ENCODE measurements around the gene SSR1.

DNA sequence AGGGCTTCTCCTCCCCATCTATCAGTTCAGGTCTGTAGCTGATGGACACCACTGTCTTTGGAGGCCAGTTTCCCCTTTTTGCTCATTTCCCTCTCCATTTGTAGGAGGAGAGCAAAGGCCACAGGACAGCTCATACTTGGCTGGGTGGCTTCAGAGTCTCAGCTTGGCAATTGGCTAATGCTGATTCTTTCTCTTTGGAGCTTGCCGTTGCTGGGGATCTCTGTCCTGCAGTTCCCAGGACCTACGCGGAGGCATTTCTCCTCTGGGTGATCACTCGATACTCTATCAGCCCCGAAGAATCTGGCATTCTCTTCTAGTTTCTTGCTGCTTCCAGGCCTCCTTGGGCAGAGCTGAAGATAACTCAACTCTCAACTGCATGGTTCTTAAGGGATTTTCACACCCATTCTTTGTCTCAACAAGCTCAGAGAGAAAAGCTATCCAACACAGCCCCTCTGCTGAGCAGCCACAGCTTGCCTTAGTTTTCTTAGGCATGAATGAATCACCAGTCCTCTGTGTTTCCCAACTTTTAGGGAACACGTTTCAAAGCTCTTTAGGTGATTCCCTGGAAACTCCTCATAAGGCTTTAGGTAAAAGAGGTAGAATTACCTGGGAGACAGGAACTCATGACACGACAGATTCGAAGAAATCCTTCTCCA is 19.2 kb upstream of the SSR1 start:
- TF ChIP-seq CTCF (IDR thresholded peaks at IDR 0.05) (no peak), POLR2A (IDR thresholded peaks at IDR 0.05) (no peak)

Data from Peyer's patch (tissue), 4 donors.